HG03196 (cell line): ENCODE results near the gene LHFPL3.

ENCODE experiments used
- ATAC-seq: cut with Tn5 transposase; IDR thresholded peaks from one replicate; pipeline ENCODE4 v1.9.1; 2021; ENCODE audit not compliant: unreplicated experiment

Gene LHFPL3

DNA sequence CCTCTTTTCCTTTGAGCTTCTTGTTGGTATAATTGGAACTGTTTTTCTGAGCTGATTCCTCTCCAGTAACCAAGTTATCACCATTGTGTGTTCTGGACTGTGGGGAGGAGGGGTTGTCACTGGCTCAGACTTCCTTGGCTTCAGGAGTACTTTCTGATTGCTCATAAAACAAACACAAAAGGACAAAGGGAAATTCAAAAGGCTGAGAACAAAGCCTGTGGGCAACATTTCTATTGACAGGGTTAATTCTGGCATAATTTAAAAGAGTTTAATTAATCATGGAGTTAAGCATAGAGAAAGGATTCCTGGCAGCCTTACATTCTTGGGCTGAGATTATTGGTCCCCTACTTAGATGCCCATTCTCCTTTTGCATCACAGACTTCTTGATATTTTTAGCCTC is 462.7 kb downstream of the LHFPL3 start:
- no peak for ATAC-seq

DNA sequence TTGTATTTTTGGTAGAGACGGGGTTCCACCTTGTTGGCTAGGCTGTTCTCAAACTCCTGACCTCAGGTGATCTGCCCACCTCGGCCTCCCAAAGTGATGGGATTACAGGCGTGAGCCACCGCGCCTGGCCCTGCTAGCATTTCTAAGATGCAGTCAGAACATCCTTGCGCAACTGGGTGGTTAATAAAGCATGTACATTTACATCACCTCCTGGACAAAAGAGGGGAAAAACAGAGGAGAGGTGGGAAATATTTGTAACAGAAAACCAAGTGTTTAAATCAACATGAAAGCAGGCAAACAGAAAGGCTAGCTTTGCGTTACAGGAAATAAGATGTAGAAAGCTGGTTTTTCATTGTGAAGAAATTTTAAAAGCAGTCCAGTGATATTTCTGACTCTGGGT is 464.7 kb downstream of the LHFPL3 start:
- ATAC-seq, result no peak

- no peak for ATAC-seq
Observed at GRCh38 chr7:104794154-104794553, 465.8 kb downstream of the LHFPL3 start.

GRCh38 chr7:104794589-104794988 is 466.2 kb downstream of the LHFPL3 start:
- ATAC-seq, result no peak

DNA sequence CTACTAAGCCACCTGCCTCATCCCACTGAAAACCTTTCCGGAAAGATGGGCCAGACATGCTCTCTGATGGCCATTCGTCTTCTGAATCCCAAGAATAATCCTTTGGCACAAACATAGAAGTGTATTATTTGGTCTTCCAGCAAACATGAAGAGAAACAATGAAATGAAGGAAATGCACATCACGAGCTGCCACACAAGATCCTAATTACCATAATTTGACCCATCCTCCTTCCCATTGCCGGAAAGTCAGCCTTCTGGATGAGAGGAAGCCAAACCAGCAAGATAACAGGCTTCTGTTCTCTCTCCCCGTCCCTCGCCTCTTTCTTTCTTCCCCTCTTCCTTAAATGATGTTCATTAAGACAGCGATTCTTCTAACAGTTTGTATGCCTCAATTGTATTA is 466.7 kb downstream of the LHFPL3 start:
- no peak for ATAC-seq

DNA sequence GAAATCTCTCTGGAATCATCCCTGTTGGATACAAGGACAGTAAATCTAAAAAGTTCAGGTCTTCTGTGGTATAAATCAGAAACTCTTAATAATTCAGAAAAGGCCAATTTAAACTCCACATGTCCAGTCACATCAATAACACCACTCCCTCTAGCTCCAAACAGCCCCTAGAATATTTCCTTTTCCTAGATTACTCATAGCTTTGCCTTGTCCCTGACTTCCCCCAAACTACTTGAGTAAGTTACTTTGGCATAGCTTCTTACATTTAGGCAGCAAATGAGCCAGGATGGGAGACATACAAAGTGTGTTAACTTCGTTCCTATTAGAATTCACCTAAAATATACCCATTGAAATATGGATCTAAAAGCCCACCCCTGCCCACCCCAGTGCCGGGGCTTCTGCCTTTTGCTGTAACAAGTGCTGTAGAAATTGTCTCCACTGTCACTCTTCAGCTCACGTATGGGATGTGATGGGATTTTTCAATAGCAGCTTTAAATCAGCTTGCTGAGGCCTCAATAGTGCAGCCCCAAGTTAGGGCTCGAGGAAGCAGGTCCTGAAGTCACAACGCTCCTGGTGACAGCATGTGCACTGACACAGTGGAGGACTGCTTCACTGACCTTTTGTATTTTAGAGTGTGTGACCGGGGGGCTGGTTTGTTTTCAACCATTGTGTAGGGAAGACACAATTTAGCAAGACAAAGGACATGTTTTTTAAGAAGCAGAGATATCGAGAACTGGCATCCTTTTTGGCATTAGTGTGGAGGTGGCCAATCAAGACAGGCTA is 467.4 kb downstream of the LHFPL3 start:
- no peak for ATAC-seq

GRCh38 chr7:104800307-104800706 is 471.9 kb downstream of the LHFPL3 start:
- no peak for ATAC-seq

DNA sequence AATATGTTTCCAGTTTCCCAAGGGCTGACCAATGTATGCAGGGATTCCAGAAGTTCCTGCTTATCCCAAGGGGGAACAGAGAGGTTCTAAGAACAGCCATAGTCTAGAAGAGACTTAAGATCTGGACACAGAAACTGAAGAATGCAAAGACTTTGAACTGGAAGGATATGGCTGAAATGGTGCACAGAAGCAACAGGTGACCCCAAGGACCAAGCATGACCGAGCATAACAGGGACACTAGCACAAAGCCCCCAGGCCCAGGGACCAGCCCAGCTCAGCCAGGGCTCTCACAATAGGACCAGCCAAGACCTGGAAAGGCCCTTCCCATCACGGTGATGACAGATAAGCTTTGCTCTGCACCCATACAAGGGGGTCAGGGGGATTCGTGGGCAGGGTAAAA is 472.6 kb downstream of the LHFPL3 start:
- ATAC-seq, result no peak

GRCh38 chr7:104803931-104804330 is 475.5 kb downstream of the LHFPL3 start:
- no peak for ATAC-seq

- ATAC-seq, result no peak
Observed at GRCh38 chr7:104804696-104805095, 476.3 kb downstream of the LHFPL3 start.

DNA sequence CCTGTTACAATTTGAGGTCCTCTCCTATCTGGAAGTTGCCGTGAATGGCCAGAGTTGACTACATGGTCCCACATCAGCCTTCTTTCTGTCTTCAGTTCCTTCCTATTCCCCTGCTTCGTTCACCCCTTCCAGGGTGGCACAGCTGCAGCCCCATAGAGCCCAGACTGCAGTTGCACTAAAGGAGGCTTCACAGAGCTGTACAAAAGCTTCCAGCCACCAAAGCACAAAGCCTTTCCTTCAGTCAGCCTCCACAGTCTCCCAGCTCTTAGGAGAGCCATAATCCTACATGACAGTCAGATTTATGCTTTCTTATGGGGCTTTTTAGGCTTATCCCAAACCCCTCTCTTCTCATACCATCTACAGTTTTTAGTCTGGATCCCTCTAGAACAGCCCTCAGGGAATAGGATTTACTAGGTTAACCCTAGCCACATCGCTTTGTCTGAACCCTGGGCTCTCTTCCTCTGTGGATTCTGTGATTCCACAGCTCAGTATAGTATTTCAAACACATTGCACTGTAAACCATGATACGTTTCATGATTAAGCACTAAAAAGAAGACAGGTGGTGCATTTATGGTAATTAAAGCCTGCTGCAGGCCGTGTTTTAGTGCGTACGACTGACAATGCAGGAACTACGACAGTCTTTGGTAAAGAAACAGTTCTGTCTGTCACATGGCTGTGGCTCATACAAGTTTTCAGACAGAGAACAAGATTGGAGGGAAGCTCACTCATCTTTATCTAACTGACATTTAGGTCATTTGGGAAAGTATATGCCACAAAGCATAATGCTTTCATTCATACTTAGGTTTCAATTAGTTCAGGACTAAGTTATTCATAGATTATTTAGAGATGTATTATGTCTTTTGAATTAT is 477.3 kb downstream of the LHFPL3 start:
- ATAC-seq, result no peak

- ATAC-seq, result no peak
Observed at GRCh38 chr7:104807671-104808070, 479.3 kb downstream of the LHFPL3 start.

DNA sequence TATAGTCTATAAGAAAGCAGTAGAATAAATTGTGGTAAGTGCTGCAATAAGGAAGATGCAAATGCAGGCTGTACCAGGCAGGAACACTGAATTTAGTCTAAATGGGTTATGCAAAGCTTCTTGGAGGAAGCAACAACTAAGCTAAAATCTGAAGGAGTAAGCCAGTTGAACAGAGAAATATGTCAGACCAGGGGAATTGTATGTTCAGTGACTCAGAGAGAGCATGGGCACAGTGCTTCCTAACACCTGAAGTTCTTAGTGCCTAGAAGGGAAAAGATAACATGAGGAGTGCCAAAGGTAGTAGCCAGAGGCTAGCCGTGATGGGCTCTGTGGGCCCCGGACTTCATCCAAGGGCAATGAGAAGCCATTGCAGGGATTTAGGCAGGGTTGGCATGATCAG is 481.5 kb downstream of the LHFPL3 start:
- ATAC-seq, result no peak

DNA sequence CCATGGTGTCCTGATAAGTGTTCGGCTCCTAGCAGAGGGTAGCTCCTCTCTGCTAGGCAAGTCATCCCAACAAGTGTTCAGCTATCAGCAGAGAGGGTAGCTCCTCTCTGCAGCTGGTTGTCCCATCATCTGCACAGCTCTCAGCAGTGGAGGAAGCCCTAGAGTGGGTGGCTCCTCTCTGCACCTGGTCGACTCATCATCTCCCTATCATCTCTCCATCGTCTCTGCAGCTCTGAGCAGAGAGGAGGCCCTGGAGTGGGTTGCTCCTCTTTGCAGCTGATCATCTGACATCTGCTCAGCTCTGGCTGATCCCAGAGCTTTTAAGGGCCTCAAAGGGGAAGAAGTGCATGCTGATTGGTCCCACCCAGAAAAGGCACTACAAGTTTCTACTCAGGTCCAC is 485.7 kb downstream of the LHFPL3 start:
- ATAC-seq, result no peak

DNA sequence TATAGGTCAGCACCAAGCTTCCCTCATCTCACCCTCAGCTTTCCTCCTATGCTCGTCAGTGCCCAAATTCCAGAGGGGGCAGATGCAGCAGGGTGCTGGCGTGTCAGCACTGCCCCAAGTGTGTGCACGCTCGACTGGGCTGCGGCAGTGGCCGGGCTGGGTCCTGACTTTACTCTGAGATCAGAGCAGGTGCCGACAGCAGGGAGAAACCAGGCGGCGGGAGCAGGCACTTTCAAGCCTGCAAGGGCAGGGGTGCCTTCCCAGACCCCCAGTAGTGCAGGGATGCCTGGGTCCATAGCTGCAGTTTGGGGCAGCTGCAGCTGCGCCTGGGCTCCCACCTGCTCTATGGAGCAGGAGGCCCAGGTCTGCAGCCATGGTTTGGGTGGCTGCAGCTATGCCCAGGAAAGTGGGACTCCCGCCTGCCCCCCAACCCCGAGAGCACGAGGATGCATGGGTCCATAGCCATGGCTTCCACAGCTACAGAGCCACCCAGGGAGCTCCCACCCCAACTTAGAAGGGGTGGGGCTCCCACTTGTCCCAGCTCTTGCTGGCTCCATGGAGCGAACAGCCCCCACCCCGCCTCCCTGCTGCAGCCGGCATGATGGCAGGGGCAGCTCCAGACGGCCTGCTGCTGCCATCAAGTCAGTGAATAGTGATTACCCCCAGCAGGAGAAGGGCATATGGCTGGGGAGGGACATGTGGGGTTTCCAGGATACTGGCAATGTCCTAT is 486.4 kb downstream of the LHFPL3 start:
- no peak for ATAC-seq

DNA sequence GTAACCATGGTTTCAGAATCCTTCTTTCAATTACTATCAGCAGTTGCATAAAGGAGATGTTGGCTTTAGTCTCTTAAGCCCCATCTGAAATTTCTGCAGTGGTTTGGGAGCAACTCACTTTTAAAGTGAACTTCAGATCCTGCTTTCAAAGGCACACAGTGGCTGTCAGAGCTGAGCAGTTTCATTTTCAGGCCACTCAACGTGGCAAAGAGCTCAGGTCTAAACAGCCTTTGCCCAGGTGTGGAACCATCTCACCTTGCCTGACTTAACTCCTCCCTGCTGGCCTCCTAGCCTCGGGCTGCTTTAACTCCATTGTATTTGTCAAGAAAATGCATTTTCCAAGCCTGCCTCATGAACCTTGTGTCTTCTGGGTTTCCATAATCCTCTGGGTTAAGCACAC is 488.1 kb downstream of the LHFPL3 start:
- ATAC-seq, result no peak

DNA sequence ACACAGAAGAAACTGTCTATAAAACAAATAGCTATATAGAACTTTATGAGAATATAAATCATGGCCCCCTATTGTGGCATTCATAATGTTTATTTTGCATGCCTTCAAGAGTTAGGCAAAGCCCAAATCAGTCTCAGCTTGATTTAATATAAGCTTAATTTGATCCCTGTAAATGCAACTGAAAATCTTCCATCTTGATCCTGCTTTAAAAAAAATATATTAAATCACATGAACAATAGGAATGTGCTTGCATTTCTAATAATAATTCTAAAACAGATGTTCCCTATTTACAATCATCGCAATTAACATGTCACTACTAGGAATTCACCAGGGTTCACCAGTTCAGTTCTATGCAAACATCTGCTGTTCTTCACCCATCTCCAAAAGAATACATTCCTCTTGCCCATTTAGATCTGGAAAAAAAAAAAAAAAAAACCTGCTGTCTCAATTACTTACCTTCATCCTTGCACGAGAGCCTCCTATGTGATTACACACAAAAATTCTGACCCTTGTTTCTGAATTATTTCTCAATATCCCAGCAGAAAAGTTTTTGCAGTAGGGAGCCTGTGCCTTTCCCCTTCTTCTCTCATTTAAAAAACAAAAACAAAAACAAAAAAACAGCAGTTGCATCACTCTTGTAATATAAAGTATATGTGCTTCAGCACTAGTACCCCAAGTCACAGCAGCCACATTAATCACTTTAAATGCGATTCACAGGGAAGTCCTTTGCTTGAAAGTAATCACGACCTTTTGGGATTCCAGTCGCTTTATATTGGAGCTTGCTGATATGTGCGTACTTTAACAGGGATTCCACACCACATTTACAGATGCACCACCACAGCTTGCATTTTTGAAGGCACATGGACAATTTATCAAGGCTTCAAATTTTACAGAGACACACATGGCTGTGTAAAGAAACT is 490.8 kb downstream of the LHFPL3 start:
- ATAC-seq, result no peak

DNA sequence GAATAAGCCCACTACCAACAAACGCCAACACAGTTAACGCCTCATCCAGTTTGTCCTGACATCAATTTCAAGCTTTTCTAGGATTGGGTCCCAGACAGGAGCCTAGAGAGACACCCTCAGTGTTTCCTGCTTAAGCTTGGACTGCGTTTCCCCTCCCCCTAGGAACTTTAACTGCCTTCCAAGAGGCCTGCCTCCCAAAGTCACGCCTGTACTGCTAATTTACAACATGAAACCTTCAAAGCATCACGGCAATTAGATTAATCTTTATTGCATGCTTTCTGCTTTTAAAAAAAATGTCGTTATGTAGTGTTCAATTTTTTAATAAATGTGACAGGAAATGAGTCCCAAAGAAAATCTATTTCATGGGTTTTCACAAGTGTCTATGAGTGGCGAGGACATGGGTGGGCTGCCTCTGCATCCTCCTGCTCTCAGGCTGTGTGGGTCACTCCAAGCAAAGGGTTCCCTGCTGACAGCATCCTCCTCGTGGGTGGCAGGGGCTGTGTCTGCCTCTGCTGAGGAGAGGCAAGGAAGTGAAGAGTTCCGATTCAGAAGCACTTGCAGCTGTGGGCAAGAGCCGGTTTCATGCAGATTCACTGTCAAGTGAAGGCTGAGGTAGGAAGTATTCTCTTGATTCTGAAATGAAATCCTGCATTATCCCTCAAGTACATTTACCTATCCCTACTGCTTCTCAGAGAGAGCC is 492.6 kb downstream of the LHFPL3 start:
- ATAC-seq, result no peak

- ATAC-seq, result no peak
Observed at GRCh38 chr7:104823177-104823576, 494.8 kb downstream of the LHFPL3 start.

- no peak for ATAC-seq
Observed at GRCh38 chr7:104825099-104825498, 496.7 kb downstream of the LHFPL3 start.
